Panc1 (cell line): ENCODE data around the gene CDK12.

ENCODE experiments used
- SIN3A ChIP-seq: IDR thresholded peaks from 2 replicates; pipeline ENCODE4 v1.6.1; 2012; ENCODE audit warnings: low read depth, mild to moderate bottlenecking, low read length, moderate library complexity, borderline replicate concordance; ENCODE audit not compliant: insufficient read depth
- TF ChIP-seq, protein P1 (sequence below): fragments of 450-650 bp; IDR thresholded peaks from 2 replicates; pipeline ENCODE4 v1.5.1; 2017; ENCODE audit warnings: mild to moderate bottlenecking
- TF ChIP-seq, protein P2 (sequence below), 2 experiments: IDR thresholded peaks; 2 replicates each; pipeline ENCODE4 v1.6.1; 2011 to 2012; ENCODE audit warnings: low read depth in 2 of 2, control low read depth in 1 of 2, low read length in 1 of 2, mild to moderate bottlenecking in 1 of 2, moderate library complexity in 1 of 2; ENCODE audit not compliant: insufficient read depth in 1 of 2

DNA sequence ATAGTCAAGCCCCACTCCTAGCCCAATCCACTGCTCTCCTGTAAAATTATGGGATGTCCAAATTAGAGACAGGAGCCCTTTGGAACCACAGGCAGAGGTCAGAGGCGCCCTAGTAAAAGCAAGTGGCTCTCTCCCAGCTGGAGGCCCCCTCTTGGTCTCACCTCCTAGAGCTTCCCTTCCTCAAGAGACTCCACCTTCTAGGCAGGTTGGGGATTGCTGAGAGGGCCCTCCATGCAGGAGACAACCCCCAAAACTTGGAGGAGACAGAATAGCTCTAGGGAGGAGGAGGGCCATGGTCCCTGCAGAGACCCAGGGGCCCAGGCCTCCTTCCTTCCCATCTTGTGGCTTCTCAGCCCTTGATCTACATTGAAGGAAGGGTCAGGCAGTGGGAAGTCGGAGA lies 117.0 kb downstream of the CDK12 start:
- no peak for TF ChIP-seq SIN3A
- TF ChIP-seq, protein P1, sequence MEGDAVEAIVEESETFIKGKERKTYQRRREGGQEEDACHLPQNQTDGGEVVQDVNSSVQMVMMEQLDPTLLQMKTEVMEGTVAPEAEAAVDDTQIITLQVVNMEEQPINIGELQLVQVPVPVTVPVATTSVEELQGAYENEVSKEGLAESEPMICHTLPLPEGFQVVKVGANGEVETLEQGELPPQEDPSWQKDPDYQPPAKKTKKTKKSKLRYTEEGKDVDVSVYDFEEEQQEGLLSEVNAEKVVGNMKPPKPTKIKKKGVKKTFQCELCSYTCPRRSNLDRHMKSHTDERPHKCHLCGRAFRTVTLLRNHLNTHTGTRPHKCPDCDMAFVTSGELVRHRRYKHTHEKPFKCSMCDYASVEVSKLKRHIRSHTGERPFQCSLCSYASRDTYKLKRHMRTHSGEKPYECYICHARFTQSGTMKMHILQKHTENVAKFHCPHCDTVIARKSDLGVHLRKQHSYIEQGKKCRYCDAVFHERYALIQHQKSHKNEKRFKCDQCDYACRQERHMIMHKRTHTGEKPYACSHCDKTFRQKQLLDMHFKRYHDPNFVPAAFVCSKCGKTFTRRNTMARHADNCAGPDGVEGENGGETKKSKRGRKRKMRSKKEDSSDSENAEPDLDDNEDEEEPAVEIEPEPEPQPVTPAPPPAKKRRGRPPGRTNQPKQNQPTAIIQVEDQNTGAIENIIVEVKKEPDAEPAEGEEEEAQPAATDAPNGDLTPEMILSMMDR = no peak
- TF ChIP-seq, protein P2, sequence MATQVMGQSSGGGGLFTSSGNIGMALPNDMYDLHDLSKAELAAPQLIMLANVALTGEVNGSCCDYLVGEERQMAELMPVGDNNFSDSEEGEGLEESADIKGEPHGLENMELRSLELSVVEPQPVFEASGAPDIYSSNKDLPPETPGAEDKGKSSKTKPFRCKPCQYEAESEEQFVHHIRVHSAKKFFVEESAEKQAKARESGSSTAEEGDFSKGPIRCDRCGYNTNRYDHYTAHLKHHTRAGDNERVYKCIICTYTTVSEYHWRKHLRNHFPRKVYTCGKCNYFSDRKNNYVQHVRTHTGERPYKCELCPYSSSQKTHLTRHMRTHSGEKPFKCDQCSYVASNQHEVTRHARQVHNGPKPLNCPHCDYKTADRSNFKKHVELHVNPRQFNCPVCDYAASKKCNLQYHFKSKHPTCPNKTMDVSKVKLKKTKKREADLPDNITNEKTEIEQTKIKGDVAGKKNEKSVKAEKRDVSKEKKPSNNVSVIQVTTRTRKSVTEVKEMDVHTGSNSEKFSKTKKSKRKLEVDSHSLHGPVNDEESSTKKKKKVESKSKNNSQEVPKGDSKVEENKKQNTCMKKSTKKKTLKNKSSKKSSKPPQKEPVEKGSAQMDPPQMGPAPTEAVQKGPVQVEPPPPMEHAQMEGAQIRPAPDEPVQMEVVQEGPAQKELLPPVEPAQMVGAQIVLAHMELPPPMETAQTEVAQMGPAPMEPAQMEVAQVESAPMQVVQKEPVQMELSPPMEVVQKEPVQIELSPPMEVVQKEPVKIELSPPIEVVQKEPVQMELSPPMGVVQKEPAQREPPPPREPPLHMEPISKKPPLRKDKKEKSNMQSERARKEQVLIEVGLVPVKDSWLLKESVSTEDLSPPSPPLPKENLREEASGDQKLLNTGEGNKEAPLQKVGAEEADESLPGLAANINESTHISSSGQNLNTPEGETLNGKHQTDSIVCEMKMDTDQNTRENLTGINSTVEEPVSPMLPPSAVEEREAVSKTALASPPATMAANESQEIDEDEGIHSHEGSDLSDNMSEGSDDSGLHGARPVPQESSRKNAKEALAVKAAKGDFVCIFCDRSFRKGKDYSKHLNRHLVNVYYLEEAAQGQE (IDR thresholded peaks at IDR 0.05; ENCODE audit: insufficient read depth in 1 of 2, low read depth in 2 of 2, low read length in 1 of 2) = no peak
